Measurements from ENCODE around the gene ANKRD40. TPM values are rescaled to one million over a fixed set of nuclear protein-coding genes. Genes with fewer than 3 reads are reported as not detected.

ANKRD40 gene, protein sequence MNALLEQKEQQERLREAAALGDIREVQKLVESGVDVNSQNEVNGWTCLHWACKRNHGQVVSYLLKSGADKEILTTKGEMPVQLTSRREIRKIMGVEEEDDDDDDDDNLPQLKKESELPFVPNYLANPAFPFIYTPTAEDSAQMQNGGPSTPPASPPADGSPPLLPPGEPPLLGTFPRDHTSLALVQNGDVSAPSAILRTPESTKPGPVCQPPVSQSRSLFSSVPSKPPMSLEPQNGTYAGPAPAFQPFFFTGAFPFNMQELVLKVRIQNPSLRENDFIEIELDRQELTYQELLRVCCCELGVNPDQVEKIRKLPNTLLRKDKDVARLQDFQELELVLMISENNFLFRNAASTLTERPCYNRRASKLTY
- total RNA-seq = 26.6 and 28.0 TPM in 2 replicates

DNA sequence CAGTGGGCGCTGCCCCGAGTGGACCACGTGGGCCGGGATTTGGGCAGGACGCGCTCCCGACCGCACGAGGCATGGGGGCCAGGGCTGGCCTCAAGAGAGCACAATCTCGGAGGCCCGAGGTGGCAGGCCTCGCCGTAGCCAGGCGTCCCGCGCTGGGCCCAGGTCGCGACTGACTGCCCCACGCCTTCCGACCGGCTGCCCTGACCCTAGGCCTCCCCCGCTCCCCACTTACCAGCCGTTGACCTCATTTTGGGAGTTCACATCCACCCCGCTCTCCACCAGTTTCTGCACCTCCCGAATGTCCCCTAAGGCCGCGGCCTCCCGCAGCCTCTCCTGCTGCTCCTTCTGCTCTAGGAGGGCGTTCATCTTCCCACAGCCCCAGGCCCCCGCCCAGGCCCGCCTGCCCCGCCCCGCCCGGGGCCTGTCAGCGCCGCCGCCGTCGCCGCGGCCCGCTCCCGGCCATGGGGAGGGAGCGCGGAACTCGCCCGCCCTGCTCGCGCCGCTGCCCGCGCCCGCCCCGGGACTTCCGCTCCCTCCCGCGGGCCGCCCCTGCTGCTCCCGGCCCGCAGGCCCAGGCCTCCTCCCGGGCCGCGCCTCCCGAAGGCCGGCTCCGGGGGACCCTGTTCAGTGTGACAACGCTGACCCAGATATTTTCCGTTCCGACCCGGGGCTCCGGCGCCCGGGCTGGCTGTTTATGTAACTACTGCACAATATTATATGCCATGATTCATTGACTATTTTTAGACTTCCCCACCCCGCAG, at the start of gene ANKRD40:
Gene ANKRD40, minus strand, starts transcription at position 626 of the 761 bp plus-strand sequence. Its CDS starts 260 bp downstream, at position 366.

DNA sequence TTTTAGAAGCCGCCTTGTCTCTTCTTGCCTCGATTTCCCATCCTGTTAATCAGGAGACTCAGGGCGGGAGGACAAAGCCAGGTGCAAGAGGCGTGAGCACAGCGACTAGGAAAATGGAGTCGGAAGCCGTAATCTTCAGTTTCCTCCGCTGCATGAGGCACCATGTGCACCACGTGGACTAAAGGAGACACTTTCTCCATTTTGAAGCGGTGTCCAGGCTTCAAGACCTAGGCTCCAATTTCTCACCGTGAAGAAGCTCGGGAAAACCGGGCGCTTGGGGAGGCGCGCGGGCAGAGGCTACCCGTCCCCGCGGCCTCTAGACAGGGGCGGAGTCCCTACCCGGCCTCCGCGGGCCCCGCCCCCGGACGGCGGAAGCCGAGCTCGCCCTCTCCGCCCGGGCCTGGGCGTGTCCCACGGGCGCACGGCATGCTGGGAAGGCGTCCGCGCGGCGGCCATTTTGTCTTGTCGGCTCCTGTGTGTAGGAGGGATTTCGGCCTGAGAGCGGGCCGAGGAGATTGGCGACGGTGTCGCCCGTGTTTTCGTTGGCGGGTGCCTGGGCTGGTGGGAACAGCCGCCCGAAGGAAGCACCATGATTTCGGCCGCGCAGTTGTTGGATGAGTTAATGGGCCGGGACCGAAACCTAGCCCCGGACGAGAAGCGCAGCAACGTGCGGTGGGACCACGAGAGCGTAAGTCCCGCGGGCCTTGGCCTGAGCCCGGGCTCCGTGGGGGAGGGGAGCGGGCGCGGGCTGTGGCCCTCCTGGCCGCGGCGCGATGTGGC, 11.6 kb upstream of the ANKRD40 start, which contains the start of gene LUC7L3:
Gene LUC7L3, plus strand, starts transcription at position 460 of the 780 bp plus-strand sequence. Its CDS starts 130 bp downstream, at position 590.

Other genes with a start within 250 kb of the ANKRD40 start
- gene CHAD, start 239.0 kb downstream of the ANKRD40 start, total RNA-seq = not detected in 2 replicates
- gene RSAD1, start 229.1 kb downstream of the ANKRD40 start, total RNA-seq = 17.4 and 18.9 TPM in 2 replicates
- 0.18 and 1.1 TPM in 2 replicates for gene MYCBPAP, start 199.5 kb downstream of the ANKRD40 start, total RNA-seq
- under 0.01 and 0.09 TPM in 2 replicates for gene EPN3, start 175.2 kb downstream of the ANKRD40 start, total RNA-seq
- 37.8 and 41.0 TPM in 2 replicates for gene SPATA20, start 160.7 kb downstream of the ANKRD40 start, total RNA-seq
- not detected in 2 replicates for gene CACNA1G, start 147.2 kb downstream of the ANKRD40 start, total RNA-seq
- gene ABCC3, start 73.0 kb downstream of the ANKRD40 start, total RNA-seq = 4.6 and 15.8 TPM in 2 replicates
- 24.0 and 33.5 TPM in 2 replicates for gene LUC7L3, start 11.7 kb upstream of the ANKRD40 start, total RNA-seq
- gene ANKRD40CL, start 59.6 kb upstream of the ANKRD40 start, total RNA-seq = not detected in 2 replicates
- not detected in 2 replicates for gene WFIKKN2, start 127.7 kb upstream of the ANKRD40 start, total RNA-seq
- gene TOB1, start 158.4 kb upstream of the ANKRD40 start, total RNA-seq = 3.6 and 6.2 TPM in 2 replicates